ENCODE data around the gene EMP3. TPM values are rescaled to one million over a fixed set of nuclear protein-coding genes. Genes with fewer than 3 reads are reported as not detected.
A peak's percentile ranks its signal among the peaks of the same experiment; 100 is the strongest.

Gene EMP3
- total and polyA plus RNA-seq, 2 of the 13 experiments (the other 11 are each of a cell fraction or from before 2014, with no cell fraction given) = 2.2 to 7.8 TPM

- peak; percentile 68 for TF ChIP-seq KAT8 (CRISPR knock-in tag; IDR thresholded peaks at IDR 0.05)
- peak; percentile 98 for TF ChIP-seq ZKSCAN1 (IDR thresholded peaks at IDR 0.05; ENCODE audit: low read length)
- no peak for TF ChIP-seq GABPB1 (CRISPR knock-in tag; IDR thresholded peaks at IDR 0.05)
- TF ChIP-seq GPBP1L1 (CRISPR knock-in tag; IDR thresholded peaks at IDR 0.05) = no peak
- TF ChIP-seq RORA (CRISPR knock-in tag; IDR thresholded peaks at IDR 0.05) = no peak
- no peak for TF ChIP-seq YEATS4 (CRISPR knock-in tag; IDR thresholded peaks at IDR 0.05; ENCODE audit: borderline replicate concordance)
- TF ChIP-seq DR1 (CRISPR knock-in tag; IDR thresholded peaks at IDR 0.05) = no peak
- TF ChIP-seq AKAP8 (CRISPR knock-in tag; IDR thresholded peaks at IDR 0.05) = peak; percentile 25; the same call in 1 of the 2 replicates
- TF ChIP-seq, protein P1, sequence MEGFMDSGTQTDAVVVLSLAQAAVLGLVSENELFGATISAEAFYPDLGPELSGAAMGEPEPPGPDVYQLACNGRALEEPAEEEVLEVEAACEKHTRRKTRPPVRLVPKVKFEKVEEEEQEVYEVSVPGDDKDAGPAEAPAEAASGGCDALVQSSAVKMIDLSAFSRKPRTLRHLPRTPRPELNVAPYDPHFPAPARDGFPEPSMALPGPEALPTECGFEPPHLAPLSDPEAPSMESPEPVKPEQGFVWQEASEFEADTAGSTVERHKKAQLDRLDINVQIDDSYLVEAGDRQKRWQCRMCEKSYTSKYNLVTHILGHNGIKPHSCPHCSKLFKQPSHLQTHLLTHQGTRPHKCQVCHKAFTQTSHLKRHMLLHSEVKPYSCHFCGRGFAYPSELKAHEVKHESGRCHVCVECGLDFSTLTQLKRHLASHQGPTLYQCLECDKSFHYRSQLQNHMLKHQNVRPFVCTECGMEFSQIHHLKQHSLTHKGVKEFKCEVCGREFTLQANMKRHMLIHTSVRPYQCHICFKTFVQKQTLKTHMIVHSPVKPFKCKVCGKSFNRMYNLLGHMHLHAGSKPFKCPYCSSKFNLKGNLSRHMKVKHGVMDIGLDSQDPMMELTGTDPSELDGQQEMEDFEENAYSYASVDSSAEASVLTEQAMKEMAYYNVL (CRISPR knock-in tag; IDR thresholded peaks at IDR 0.05; ENCODE audit: borderline replicate concordance) = peak; percentile 96
- no peak; the same call in 1 of the 2 replicates for TF ChIP-seq PPARG (CRISPR knock-in tag; conservative IDR thresholded peaks at IDR 0.05)
- TF ChIP-seq KLF9 (CRISPR knock-in tag; IDR thresholded peaks at IDR 0.05; ENCODE audit: low read depth) = 0 out of 2 replicates have a peak, but pooled peaks have one; percentile 34
- TF ChIP-seq, protein P2, sequence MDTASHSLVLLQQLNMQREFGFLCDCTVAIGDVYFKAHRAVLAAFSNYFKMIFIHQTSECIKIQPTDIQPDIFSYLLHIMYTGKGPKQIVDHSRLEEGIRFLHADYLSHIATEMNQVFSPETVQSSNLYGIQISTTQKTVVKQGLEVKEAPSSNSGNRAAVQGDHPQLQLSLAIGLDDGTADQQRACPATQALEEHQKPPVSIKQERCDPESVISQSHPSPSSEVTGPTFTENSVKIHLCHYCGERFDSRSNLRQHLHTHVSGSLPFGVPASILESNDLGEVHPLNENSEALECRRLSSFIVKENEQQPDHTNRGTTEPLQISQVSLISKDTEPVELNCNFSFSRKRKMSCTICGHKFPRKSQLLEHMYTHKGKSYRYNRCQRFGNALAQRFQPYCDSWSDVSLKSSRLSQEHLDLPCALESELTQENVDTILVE (CRISPR knock-in tag; IDR thresholded peaks at IDR 0.05) = peak; percentile 87
- TF ChIP-seq, protein P3, sequence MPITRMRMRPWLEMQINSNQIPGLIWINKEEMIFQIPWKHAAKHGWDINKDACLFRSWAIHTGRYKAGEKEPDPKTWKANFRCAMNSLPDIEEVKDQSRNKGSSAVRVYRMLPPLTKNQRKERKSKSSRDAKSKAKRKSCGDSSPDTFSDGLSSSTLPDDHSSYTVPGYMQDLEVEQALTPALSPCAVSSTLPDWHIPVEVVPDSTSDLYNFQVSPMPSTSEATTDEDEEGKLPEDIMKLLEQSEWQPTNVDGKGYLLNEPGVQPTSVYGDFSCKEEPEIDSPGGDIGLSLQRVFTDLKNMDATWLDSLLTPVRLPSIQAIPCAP (CRISPR knock-in tag; IDR thresholded peaks at IDR 0.05; ENCODE audit: low read depth) = peak; percentile 37; the same call in 1 of the 2 replicates
- TF ChIP-seq PRDM15 (CRISPR knock-in tag; IDR thresholded peaks at IDR 0.05) = no peak
- TF ChIP-seq HDAC1 (CRISPR knock-in tag; IDR thresholded peaks at IDR 0.05) = peak; percentile 90
- TF ChIP-seq, protein P4, sequence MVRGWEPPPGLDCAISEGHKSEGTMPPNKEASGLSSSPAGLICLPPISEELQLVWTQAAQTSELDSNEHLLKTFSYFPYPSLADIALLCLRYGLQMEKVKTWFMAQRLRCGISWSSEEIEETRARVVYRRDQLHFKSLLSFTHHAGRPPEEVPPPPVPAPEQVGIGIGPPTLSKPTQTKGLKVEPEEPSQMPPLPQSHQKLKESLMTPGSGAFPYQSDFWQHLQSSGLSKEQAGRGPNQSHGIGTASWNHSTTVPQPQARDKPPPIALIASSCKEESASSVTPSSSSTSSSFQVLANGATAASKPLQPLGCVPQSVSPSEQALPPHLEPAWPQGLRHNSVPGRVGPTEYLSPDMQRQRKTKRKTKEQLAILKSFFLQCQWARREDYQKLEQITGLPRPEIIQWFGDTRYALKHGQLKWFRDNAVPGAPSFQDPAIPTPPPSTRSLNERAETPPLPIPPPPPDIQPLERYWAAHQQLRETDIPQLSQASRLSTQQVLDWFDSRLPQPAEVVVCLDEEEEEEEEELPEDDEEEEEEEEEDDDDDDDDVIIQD (CRISPR knock-in tag; IDR thresholded peaks at IDR 0.05; ENCODE audit: low read depth) = peak; percentile 68
- TF ChIP-seq ZNF629 (CRISPR knock-in tag; conservative IDR thresholded peaks at IDR 0.05) = peak; percentile 60; the same call in 1 of the 2 replicates
These were observed 29.1 kb downstream of the EMP3 start (continued) for GRCh38 chr19:48354332-48354992.
